Stimulated activated naive CD8-positive, alpha-beta T cell treated with anti-CD3 and anti-CD28 coated beads, Interleukin-15, Interleukin-2, amounts not matched to agents 100 ng/mL and 50 ng/mL, for 24 hours (primary cell): Measurements from ENCODE around the gene GNAI2.
"Not testable (repeated sequence)": the region's sequence is repeated elsewhere in the genome, so short reads cannot be mapped to it uniquely, and the experiment has no call there.

Experiments used
- H3K27ac Mint-ChIP-seq: one replicate; pipeline ENCODE4 v1.8.0; 2021; ENCODE audit warnings: mild to moderate bottlenecking, mixed read lengths
- H3K27me3 Mint-ChIP-seq: one replicate; pipeline ENCODE4 v1.8.0; 2021; ENCODE audit warnings: mixed read lengths
- H3K36me3 Mint-ChIP-seq: one replicate; pipeline ENCODE4 v1.8.0; 2021; ENCODE audit warnings: low read depth, mixed read lengths
- H3K4me1 Mint-ChIP-seq: one replicate; pipeline ENCODE4 v1.8.0; 2021; ENCODE audit warnings: low read depth, mixed read lengths
- H3K4me3 Mint-ChIP-seq: one replicate; pipeline ENCODE4 v1.8.0; 2021; ENCODE audit warnings: mild to moderate bottlenecking, mixed read lengths
- H3K9me3 Mint-ChIP-seq: one replicate; pipeline ENCODE4 v1.8.0; 2021; ENCODE audit warnings: mixed read lengths

Gene GNAI2

GRCh38 chr3:50275996-50276761 is 40.2 kb downstream of the GNAI2 start:
- Mint-ChIP-seq H3K4me1 (peaks cover 28% of the 10 kb centered on the region), H3K27ac (no peak overlapping the region), H3K9me3 (no peaks in the 10 kb centered on the region), H3K4me3 (no peak overlapping the region), H3K36me3 (no peaks in the 10 kb centered on the region), H3K27me3 (peaks cover 36% of the 10 kb centered on the region)

- Mint-ChIP-seq H3K27me3 (peaks cover 36% of the 10 kb centered on the region), H3K4me3 (no peak overlapping the region), H3K27ac (no peak overlapping the region), H3K36me3 (no peaks in the 10 kb centered on the region), H3K4me1 (peaks cover 28% of the 10 kb centered on the region), H3K9me3 (no peaks in the 10 kb centered on the region)
Observed at GRCh38 chr3:50276762-50277101, 40.7 kb downstream of the GNAI2 start.

- peaks cover 31% of the 10 kb centered on the region for H3K27me3 Mint-ChIP-seq
Observed at GRCh38 chr3:50278123-50278879, 42.3 kb downstream of the GNAI2 start.

GRCh38 chr3:50278880-50279224 is 42.8 kb downstream of the GNAI2 start, which contains the start of gene LSMEM2:
LSMEM2 (plus strand) TSS chr3:50279087; CDS start chr3:50279114, 27 bp downstream.
- no peak within 1 kb of the TSS for H3K27ac Mint-ChIP-seq
- H3K4me3 Mint-ChIP-seq, result no peak within 1 kb of the TSS
- peaks cover 29% of the 10 kb centered on the region for H3K27me3 Mint-ChIP-seq
- no peaks in the 10 kb centered on the region for H3K36me3 Mint-ChIP-seq
- peaks cover 22% of the 10 kb centered on the region for H3K4me1 Mint-ChIP-seq
- H3K9me3 Mint-ChIP-seq, result no peaks in the 10 kb centered on the region

More at GRCh38 chr3:50278123-50278879, 42.3 kb downstream of the GNAI2 start:
- Mint-ChIP-seq H3K4me3 (no peak overlapping the region), H3K9me3 (no peaks in the 10 kb centered on the region), H3K36me3 (no peaks in the 10 kb centered on the region), H3K27ac (no peak overlapping the region), H3K4me1 (peaks cover 23% of the 10 kb centered on the region)

GRCh38 chr3:50279255-50280016 is 43.4 kb downstream of the GNAI2 start:
- Mint-ChIP-seq H3K27me3 (peaks cover 23% of the 10 kb centered on the region), H3K36me3 (no peaks in the 10 kb centered on the region), H3K4me1 (peaks cover 16% of the 10 kb centered on the region), H3K4me3 (no peak overlapping the region), H3K9me3 (no peaks in the 10 kb centered on the region), H3K27ac (no peak overlapping the region)

- not testable (repeated sequence) for H3K9me3 Mint-ChIP-seq, H3K27ac Mint-ChIP-seq, H3K4me1 Mint-ChIP-seq, H3K27me3 Mint-ChIP-seq, H3K4me3 Mint-ChIP-seq
- peaks cover 23% of the 10 kb centered on the region for H3K36me3 Mint-ChIP-seq
Observed at GRCh38 chr3:50284121-50284520, 48.1 kb downstream of the GNAI2 start.

- no peak overlapping the region for H3K27ac Mint-ChIP-seq
- no peaks in the 10 kb centered on the region for H3K27me3 Mint-ChIP-seq
- H3K9me3 Mint-ChIP-seq, result no peaks in the 10 kb centered on the region
- H3K4me1 Mint-ChIP-seq, result peaks cover 9% of the 10 kb centered on the region
- no peak overlapping the region for H3K4me3 Mint-ChIP-seq
- peaks cover 39% of the 10 kb centered on the region for H3K36me3 Mint-ChIP-seq
Observed at GRCh38 chr3:50286322-50287227, 50.6 kb downstream of the GNAI2 start.

GRCh38 chr3:50287262-50287661 is 51.3 kb downstream of the GNAI2 start:
- Mint-ChIP-seq H3K4me3 (no peak overlapping the region), H3K9me3 (no peaks in the 10 kb centered on the region), H3K4me1 (peaks cover 10% of the 10 kb centered on the region), H3K27me3 (no peaks in the 10 kb centered on the region), H3K36me3 (peaks cover 39% of the 10 kb centered on the region), H3K27ac (no peak overlapping the region)

- Mint-ChIP-seq H3K36me3 (peaks cover 39% of the 10 kb centered on the region), H3K27me3 (no peaks in the 10 kb centered on the region), H3K4me1 (peaks cover 17% of the 10 kb centered on the region), H3K27ac (no peak overlapping the region), H3K9me3 (no peaks in the 10 kb centered on the region), H3K4me3 (no peak overlapping the region)
Observed at GRCh38 chr3:50288387-50289007, 52.5 kb downstream of the GNAI2 start.

- H3K27me3 Mint-ChIP-seq, result no peaks in the 10 kb centered on the region
- H3K9me3 Mint-ChIP-seq, result no peaks in the 10 kb centered on the region
- H3K4me3 Mint-ChIP-seq, result peak overlapping the region; percentile 87
- H3K27ac Mint-ChIP-seq, result no peak overlapping the region
- peaks cover 39% of the 10 kb centered on the region for H3K36me3 Mint-ChIP-seq
- peaks cover 17% of the 10 kb centered on the region for H3K4me1 Mint-ChIP-seq
Observed at GRCh38 chr3:50289130-50289529, 53.1 kb downstream of the GNAI2 start.

GRCh38 chr3:50290161-50290641 is 54.2 kb downstream of the GNAI2 start:
- peak overlapping the region; percentile 87 for H3K4me3 Mint-ChIP-seq

GRCh38 chr3:50292159-50293078 is 56.4 kb downstream of the GNAI2 start, which contains the start of gene IFRD2:
IFRD2 (minus strand) TSS chr3:50292429; CDS start chr3:50292274, 155 bp downstream.
- Mint-ChIP-seq H3K4me1 (peaks cover 17% of the 10 kb centered on the region), H3K27me3 (no peaks in the 10 kb centered on the region), H3K36me3 (peaks cover 27% of the 10 kb centered on the region), H3K4me3 (peak within 1 kb of the TSS; percentile 87), H3K27ac (peak within 1 kb of the TSS; percentile 94), H3K9me3 (no peaks in the 10 kb centered on the region)

More at GRCh38 chr3:50290161-50290641, 54.2 kb downstream of the GNAI2 start:
- no peaks in the 10 kb centered on the region for H3K27me3 Mint-ChIP-seq
- peaks cover 17% of the 10 kb centered on the region for H3K4me1 Mint-ChIP-seq
- H3K9me3 Mint-ChIP-seq, result no peaks in the 10 kb centered on the region
- peaks cover 39% of the 10 kb centered on the region for H3K36me3 Mint-ChIP-seq
- peak overlapping the region; percentile 36 for H3K27ac Mint-ChIP-seq
